Prostate gland (tissue), 2 donors: ENCODE measurements around the gene DECR2. TPM values are rescaled to one million over a fixed set of nuclear protein-coding genes. Genes with fewer than 3 reads are reported as not detected.
"Not testable (repeated sequence)": the region's sequence is repeated elsewhere in the genome, so short reads cannot be mapped to it uniquely, and the experiment has no call there.

ENCODE experiments used
- DNase-seq: peaks from one replicate; pipeline ENCODE4 v3.0.0-alpha.2; 2019; ENCODE audit warnings: low spot score
- H3K27ac ChIP-seq, 2 donors: fragments of 200-600 bp; sonication (generic); 2 replicates each; pipeline ENCODE4 v1.5.1; 2017 to 2019
- H3K27me3 ChIP-seq: fragments of 200-600 bp; sonication (generic); replicated peaks from 2 replicates; pipeline ENCODE4 v1.5.1; 2019; ENCODE audit not compliant: insufficient read depth
- H3K36me3 ChIP-seq, 2 donors: fragments of 200-600 bp; sonication (generic); 1 replicate in 1 of 2; 2 replicates in 1 of 2; pipeline versions ENCODE4 v1.5.1 to v1.8.1; 2017 to 2019
- H3K4me1 ChIP-seq: fragments of 200-600 bp; sonication (generic); replicated peaks from 2 replicates; pipeline ENCODE4 v1.5.1; 2019
- H3K4me3 ChIP-seq, 2 donors: fragments of 200-600 bp; sonication (generic); 2 replicates each; pipeline ENCODE4 v1.5.1; 2017 to 2019
- H3K9me3 ChIP-seq: fragments of 200-600 bp; sonication (generic); 2 replicates; pipeline ENCODE4 v1.5.1; 2017
- POLR2A ChIP-seq: fragments of 450-650 bp; IDR thresholded peaks from one replicate; pipeline ENCODE4 v1.6.1; 2016; ENCODE audit warnings: antibody characterized with exemption, mild to moderate bottlenecking
- POLR2AphosphoS5 ChIP-seq: sonication (generic); formaldehyde crosslinking; IDR thresholded peaks from one replicate; pipeline ENCODE4 v1.6.1; 2017; ENCODE audit warnings: antibody characterized with exemption
- WGBS: methylation state at CpG from one replicate; pipeline ENCODE4 v1.1.5; 2018; 5-methylcytosine and 5-hydroxymethylcytosine counted together
- intact Hi-C: fragments of 100-400 bp; cut with DNase I; formaldehyde crosslinking; loops from one replicate; pipeline ENCODE4 v1.14.2; 2022
- total RNA-seq, 2 donors: library from RNA; depleted of rRNA; stranded (reverse); fragments of >200 nt; gene quantifications; one replicate each; pipeline ENCODE4 v1.1.0, GENCODE V29; 2016
- TF ChIP-seq, protein P1 (sequence below), 4 experiments: fragments of 200-600 bp in 2 of 4; fragments of 450-650 bp in 2 of 4; sonication (generic) in 2 of 4; IDR thresholded peaks; 1 replicate in 3 of 4; 2 replicates in 1 of 4; pipeline ENCODE4 v1.5.1; 2016 to 2019; ENCODE audit warnings: antibody characterized with exemption in 4 of 4, mild to moderate bottlenecking in 2 of 4, moderate library complexity in 2 of 4

DECR2 gene
- total RNA-seq, 2 donors from 2014 or later, result 23.7 to 38.5 TPM

DNA sequence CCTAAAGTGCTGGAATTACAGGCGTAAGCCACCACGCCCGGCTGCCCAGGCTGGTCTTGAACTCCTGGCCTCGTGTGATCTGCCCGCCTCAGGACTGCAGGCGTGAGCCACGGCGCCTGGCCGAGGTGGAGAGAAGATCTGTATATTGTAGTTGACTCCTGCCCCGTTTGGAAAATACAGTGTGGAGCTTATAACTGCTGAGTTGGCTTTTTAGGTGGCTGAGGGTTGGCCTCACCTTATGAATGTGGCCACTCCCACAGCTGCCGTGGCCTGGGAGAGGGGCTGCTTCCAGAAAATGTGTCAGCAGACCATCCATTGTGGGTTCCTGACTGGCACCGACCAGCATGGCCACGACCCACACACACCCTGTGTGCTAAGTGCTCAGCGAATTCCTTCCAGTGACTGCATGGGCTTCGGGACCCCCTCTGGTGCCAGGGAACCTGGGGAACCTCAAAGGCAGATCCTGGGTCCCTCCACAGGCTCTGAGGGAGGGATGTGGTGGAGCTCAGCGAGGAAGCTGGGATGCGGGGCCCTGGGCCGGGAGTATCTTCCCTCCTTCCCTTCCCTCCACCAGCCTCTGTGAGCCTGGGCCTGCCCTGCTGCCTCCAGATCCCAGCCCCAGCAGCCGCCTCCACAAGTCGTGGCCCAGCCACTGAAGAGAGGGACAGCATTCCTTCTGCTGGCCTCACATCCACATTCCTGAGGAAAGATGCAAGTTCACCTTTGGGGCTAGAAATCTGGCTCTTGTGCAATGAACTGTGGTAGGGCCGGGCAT, 12.9 kb downstream of the DECR2 start:
- WGBS, result 83% methylated on average over 21 of the region's 21 CpGs

DNA sequence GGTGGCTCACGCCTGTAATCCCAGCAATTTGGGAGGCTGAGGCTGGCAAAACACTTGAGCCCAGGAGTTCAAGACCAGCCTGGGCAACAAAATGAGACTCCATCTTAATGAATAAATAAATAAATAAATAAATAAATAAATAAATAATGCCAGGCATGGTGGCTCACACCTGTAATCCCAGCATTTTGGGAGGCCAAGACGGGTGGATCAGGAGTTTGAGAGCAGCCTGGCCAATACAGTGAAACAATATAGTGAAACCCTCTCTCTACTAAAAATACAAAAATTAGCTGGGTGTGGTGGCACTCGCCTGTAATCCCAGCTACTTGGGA, 13.4 kb downstream of the DECR2 start:
- DNase-seq, H3K36me3 ChIP-seq, H3K27ac ChIP-seq, intact Hi-C loops, H3K4me3 ChIP-seq, H3K4me1 ChIP-seq, H3K9me3 ChIP-seq, H3K27me3 ChIP-seq: not testable (repeated sequence)
- WGBS, result 99% methylated on average over 3 of the region's 3 CpGs

More for the DNA sequence above, 12.9 kb downstream of the DECR2 start:
- Histone ChIP-seq H3K4me1 (no peaks in the 10 kb centered on the region), H3K4me3 (no peak overlapping the region), H3K27ac (no peak overlapping the region), H3K36me3 (no peaks in the 10 kb centered on the region), H3K27me3 (no peaks in the 10 kb centered on the region), H3K9me3 (no peaks in the 10 kb centered on the region)
- DNase-seq, result no peak
- intact Hi-C loops, result no loop called here
- TF ChIP-seq, protein P1, sequence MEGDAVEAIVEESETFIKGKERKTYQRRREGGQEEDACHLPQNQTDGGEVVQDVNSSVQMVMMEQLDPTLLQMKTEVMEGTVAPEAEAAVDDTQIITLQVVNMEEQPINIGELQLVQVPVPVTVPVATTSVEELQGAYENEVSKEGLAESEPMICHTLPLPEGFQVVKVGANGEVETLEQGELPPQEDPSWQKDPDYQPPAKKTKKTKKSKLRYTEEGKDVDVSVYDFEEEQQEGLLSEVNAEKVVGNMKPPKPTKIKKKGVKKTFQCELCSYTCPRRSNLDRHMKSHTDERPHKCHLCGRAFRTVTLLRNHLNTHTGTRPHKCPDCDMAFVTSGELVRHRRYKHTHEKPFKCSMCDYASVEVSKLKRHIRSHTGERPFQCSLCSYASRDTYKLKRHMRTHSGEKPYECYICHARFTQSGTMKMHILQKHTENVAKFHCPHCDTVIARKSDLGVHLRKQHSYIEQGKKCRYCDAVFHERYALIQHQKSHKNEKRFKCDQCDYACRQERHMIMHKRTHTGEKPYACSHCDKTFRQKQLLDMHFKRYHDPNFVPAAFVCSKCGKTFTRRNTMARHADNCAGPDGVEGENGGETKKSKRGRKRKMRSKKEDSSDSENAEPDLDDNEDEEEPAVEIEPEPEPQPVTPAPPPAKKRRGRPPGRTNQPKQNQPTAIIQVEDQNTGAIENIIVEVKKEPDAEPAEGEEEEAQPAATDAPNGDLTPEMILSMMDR (IDR thresholded peaks at IDR 0.05), result no peak

DNA sequence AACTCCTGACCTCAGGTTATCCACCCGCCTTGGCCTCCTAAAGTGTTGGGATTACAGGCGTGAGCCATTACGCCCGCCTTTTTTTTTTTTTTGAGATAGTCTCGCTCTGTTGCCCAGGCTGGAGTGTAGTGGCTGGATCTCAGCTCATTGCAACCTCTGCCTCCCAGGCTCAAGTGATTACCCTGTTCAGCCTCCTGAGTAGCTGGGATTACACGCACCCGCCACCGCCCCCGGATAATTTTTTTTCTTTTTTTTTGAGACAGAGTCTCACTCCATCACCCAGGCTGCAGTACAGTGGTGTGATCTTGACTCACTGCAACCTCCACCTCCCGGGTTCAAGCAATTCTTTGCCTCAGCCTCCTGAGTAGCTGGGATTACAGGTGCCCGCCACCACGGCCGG, 20.5 kb downstream of the DECR2 start:
- H3K36me3 ChIP-seq, DNase-seq, H3K9me3 ChIP-seq, H3K4me3 ChIP-seq, intact Hi-C loops, H3K27ac ChIP-seq, H3K4me1 ChIP-seq, H3K27me3 ChIP-seq: not testable (repeated sequence)
- WGBS, result 93% methylated on average over 13 of the region's 13 CpGs

DNA sequence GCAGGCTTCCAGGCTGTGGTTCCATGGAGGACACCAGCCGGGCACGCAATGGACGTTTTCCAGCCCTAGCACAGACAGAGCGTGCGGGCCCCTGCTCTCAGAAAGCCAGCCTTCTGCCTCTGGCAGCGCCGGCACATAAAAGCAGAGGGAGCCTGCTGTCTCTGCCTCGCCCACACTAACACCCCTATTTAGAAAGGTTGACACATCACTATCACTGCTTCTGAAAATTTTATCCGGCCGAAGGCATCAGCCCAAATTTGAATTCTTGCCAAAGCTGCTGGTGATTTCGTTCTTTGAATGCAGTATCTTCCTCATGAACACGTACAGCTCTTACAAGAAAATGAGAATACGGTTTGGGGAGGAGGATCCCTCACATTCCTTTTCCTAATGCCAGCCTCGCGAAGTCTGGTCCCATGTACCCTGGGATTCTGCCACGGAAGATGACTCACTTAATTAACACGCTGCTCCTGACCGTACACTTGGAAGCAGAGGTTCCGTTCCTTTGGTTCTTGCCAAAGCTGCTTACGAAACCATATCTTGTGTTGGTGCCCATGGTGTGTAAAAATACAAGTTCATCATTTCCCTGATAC, 22.4 kb downstream of the DECR2 start:
- intact Hi-C loops, result loop anchor here (2.0 kb wide), 1 partner anchor 103 kb away; the partner anchor contains the start of gene CAPN15
- 19% methylated on average over 20 of the region's 20 CpGs for WGBS

DNA sequence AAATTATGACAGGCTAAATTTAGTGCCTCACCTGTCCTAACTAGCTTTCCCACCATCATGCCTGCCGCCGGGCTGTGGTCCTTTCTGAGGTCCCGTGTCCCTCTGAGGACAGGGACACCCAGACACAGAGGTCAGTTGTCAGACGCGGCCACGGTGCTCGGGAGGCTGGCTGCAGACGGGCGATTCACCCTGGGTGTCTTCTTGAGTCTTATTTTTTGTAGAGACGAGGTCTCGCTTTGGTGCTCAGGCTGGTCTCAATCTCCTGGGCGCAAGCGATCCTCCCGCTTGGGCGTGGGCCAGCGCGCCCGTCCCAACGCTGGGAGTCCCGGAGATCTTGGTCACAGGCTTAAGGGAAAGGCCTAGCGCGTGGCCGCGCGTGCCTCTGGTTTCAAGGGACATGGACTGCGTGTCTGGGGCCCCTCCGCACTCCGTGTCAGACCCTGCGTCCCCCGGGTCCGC, 23.0 kb downstream of the DECR2 start:
- Histone ChIP-seq H3K36me3 (no peaks in the 10 kb centered on the region), H3K4me1 (peaks cover 7% of the 10 kb centered on the region), H3K4me3 (peak overlapping the region; percentile 54 to 62), H3K9me3 (no peaks in the 10 kb centered on the region), H3K27me3 (no peaks in the 10 kb centered on the region), H3K27ac (peak overlapping the region; percentile 90 to 96)
- WGBS, result 4% methylated on average over 31 of the region's 31 CpGs
- intact Hi-C loops, result loop anchor here (2.0 kb wide), 1 partner anchor 102 kb away; the partner anchor contains the start of gene CAPN15
- peak; percentile 27 for DNase-seq
- TF ChIP-seq, protein P1 (IDR thresholded peaks at IDR 0.05), result no peak
- TF ChIP-seq POLR2AphosphoS5 (no peak), POLR2A (no peak)

More for the DNA sequence above, 22.4 kb downstream of the DECR2 start:
- Histone ChIP-seq H3K4me1 (peaks cover 7% of the 10 kb centered on the region), H3K4me3 (peak overlapping the region in 1 of 2 donors; percentile 54), H3K36me3 (no peaks in the 10 kb centered on the region), H3K27ac (peak overlapping the region; percentile 90 to 96), H3K9me3 (no peaks in the 10 kb centered on the region), H3K27me3 (no peaks in the 10 kb centered on the region)
- DNase-seq, result peak; percentile 91
- no peak for TF ChIP-seq POLR2A
- TF ChIP-seq POLR2AphosphoS5, result peak; percentile 96
- TF ChIP-seq, protein P1 (IDR thresholded peaks at IDR 0.05), result no peak
